ENCODE measurements around the gene STS. TPM values are rescaled to one million over a fixed set of nuclear protein-coding genes. Genes with fewer than 3 reads are reported as not detected.
"Not testable (repeated sequence)": the region's sequence is repeated elsewhere in the genome, so short reads cannot be mapped to it uniquely, and the experiment has no call there.

Gene STS
- total RNA-seq, 1 experiment from 2014 or later: 5.0 TPM

DNA sequence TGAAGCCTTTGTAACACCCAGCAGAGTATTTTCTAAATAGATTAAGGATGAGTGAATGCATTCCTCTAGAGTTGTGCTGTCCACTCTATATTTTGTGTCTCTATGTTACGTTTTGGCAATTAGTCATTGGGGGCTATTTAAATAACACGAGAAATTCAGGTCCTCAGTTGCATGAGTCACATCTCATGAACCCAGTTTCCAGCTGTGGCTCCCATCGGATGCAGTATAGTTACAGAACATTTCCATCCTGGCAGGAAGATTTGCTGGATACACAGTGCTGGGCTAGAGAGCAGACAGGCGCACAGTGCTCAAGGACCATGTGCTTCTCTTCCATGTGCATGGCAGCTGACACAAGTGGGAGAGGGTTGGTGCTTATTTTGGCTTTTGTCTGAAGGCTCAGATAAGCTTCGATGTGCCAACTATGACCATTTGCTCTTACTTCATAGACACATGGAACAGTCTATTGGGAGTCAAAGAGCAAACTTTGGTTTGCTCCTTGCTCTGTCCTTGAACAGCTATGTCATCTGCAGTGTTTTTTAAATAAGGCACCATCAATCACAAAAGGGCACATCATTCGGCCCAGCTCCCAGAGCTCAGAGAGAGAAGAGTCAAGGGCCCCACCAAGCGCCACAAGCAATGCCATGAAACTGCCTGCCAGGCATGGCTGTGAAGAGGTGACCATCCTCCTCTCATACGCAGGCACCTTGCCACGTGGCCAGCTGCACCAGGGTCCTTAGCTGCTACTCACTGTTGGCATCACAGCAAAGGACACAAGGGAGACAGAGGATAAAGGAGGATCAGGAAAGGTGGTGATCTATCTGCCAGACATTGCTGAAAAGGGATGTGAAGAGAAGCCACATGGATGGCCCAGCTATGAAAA is 8.1 kb upstream of the STS start:
- peak; percentile 61 for DNase-seq (ENCODE audit: low read depth)

DNA sequence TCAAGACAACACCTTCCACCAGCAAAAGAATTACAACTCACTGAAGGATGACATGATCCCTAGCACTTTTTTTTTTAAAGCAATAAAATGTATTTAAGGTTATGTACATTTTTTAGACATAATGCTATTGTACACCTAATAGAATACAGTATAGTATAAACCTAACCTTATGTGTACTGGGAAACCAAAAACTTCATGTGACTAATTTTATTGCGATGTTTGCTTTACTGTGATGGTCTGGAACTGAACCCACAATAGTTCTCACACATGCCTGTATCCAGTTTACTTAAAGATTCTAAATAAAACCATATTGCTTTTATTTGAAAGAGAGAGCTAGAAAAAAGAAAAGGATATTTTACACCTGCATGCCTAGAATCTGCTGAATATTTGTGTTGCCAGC is 4.4 kb upstream of the STS start:
- no peak for DNase-seq (ENCODE audit: low read depth)

DNA sequence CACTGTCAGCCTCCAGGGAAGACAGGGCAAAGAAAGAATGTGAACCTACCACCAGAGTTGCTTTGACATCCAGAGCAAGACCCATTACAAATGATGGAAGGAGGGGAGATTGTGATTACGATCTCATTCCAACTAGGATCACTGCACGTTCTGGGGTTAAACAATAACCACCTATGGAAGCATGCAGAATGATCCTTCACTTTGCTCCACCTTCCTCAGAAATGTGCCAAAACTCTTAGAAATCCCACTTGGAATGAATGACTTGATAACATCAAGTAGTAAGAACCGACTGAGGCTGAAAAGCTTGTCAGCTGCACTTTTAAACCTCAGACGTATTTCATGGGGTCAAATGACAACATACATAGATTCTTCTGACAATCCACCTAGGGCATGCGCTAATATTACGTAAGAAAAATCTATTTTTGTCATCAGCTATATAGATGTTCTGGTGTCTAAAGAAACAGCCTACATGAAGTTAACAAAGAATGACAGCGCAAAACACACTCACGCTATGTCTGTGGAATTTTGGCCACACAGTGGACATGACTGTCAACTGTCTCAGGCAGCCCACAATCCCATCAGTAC is 3.5 kb upstream of the STS start:
- no peak for DNase-seq (ENCODE audit: low read depth)

DNA sequence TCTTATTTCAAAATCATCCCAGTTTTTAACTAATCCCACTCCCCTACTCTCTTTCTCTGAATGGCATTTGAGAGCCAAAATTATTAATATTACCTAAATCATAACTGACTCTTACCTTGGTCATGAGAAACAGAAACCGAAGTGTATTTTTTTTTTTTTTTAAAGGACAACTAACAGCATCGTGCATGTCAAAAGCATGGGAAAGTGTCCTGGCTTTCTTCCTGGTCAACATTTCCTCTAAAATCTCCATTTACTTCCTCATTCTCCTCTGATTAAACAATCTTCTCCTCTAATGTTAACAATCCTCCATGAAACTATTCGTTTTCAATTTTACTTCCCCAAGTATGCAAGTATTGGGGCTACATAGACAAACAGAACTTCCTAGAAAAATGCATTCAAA is 2.1 kb upstream of the STS start:
- DNase-seq (ENCODE audit: low read depth): no peak

DNA sequence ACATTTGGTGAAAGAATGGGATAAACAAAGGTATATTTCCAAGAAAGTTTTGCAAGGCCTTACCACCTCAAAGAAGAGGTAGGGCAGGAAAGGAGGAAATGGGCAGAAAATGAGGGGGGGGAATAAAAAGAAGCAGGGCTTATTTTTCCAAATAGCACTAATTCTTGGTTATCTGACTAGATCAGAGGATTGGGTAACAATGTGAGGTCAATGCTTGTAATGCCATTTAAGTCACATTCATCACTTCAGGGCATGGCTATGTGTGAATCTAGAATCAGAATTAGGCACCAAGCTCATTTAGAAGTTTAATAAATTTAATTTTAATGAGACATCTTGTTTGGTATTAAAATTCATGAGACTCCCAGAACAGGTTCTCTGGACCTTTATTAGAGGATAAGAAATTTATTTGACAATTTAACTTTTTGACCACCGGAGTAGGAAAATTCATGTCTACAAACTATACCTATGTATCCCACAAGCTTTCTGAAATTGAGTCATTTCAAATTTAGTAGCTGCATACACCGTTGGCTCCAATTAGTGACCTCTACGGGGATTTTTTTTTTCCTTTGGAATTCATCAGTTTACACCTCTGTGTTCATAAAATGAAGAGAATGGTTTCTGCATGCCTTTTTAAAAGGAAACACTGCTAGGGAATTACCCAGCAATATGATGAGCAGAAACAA is 1.4 kb upstream of the STS start:
- DNase-seq (ENCODE audit: low read depth): no peak

DNA sequence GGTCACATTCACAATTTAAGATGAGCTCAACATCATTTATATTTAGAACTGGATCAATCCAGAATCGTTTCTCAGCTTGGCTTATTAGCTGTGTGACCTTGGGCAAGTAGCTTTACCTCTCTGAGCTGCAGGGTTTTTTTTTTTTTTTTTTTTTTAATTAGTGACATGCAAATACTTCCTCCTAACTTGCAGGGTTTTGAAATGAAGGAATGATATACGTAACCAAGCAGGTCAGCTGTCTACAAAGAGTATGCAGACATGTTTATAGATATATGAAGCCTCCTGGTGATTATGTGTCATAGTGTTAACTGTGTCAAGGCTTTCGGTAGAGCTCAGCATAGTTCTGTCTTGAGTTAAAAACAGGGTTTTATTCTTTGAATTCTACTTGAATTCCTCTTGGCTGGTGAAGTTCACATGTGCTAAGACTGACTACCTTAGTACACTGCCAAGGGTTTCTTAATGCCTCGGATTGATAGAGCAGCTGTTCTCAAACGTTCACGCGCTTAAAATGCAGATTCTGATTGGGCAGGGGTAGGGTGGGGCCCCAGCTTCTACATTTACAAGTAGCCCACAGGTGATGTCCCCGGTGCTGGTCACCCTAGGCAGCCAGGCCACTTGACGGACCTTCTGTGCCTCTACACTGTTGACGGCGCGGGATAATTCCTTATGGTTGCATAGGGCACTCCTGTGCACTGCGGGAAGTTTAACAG is 654 bp upstream of the STS start:
- DNase-seq (ENCODE audit: low read depth): no peak

DNA sequence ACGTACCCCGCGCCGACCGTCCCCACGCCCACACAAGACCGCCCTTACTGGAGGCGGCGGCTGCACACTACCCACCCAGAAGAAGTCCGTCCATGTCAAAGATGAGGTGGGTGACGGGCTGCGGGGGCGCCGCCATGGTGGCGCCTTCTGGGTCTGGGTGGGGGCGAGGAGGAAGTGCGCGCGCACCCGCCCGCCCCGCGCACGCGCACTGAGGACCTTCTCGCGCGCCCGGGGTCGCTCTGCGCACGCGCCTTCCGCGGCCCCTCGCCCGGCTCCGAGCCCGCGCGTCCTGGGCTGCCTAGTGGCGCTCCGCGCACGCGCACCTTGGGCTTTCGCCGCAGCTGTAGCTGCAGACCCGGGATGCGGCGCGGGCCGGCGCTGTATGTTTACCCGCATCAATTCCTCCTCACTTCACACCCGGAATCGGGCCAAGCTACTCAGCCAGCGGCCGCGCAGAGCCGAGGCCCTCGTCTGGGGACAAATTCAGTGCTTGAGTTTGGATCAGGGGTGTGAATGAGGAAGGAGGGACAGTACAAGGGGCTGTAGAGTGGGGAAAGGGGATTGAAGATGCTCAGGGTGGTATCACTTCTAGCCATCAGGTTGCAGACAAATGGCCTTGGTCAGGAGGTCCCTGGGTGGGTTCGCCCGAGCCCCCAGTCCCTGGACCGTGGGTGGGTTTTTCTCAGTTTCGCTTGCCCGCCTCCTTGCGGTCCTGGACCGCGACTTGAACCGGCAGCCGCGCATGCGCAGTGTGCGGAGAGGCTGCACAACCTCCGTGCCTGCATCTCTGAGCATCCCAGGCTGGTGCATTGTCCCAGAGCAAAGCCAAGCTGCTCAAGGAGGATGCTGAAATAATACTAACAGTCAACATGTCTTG is 704 bp downstream of the STS start, which contains the start of gene PUDP:
TSS of gene PUDP (minus strand) at position 176 of the 877 bp plus-strand sequence. CDS start at position 136, 40 bp downstream.
- DNase-seq (ENCODE audit: low read depth): peak; percentile 79

DNA sequence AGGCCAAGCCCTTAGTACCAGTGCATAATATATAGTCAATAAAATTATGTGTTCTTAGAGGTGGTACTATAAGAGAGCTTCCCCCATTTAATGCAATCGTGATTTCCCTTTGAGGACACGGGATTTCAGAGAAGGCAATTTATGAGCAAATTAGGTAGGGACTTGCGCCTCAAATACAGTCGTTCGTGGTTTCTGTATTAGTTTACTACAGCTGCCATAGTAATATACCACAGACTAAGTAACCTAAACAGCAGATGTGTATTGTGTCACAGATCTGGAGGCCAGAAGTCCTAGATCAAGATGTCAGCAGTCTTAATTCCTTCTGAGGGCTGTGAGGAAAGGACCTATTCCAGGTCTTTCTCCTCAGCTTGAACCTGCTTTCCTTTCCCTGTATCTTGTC is 1.9 kb downstream of the STS start:
- no peak for DNase-seq (ENCODE audit: low read depth)

DNA sequence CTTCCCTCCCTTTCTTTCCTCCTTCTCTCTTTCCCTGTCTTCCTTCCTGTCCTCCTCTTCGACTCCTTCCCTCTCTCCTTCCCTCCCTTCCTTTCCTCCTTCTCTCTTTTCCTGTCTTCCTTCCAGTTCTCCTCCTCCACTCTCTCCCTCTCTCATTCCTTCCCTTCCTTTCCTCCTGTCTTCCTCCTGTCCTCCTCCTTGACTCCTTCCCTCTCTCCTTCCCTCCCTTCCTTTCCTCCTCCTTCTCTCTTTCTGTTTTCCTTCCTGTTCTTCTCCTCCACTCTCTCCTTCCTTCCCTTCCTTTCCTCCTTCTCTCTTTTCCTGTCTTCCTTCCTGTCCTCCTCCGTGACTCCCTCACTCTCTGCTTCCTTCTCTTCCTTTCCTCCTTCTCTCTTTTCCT is 5.7 kb downstream of the STS start:
- DNase-seq (ENCODE audit: low read depth): no peak

DNA sequence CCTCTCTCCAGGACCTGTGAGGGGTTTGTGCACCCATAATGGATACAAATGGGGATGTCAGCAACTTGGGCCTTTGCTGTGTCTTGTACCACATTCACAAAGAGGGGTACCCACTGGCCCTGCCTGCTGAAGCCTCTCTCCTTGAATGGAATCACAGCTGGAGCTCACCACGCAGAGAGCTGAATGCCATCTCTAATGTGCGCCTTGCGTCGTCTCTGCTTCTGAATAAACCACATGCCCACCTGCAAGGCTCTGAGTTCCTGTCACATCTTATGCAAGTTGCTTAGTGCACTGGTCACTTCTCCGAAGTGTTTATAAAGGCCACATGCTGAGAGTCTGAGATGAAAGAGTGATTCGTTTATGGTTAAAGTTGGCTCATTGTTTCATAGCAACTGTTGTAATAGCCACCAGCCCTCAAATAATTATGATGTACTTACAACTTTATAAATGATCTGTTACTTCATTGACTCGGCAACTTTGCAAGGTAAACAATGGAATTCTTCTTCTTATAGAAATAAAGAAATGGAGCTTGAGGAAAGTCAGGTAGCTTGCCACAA is 6.6 kb downstream of the STS start:
- DNase-seq (ENCODE audit: low read depth): no peak

DNA sequence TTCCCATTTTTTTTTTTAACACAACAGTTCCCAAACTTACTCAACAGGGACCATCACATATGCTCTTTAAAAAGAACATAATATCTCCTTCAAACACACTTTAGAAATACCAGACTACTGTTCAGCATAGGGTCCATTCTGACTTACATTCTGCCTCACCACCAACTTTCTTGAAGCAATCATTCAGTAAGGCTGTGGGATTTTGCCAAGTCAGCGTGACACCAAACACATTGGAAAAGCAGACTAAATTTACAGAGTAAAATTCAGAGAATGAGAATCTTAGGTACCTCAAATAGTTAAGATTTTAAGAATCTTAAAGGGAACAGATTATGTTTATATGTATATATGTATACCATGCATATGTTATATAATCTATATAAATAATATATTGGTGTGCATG is 7.7 kb downstream of the STS start:
- DNase-seq (ENCODE audit: low read depth): no peak

DNA sequence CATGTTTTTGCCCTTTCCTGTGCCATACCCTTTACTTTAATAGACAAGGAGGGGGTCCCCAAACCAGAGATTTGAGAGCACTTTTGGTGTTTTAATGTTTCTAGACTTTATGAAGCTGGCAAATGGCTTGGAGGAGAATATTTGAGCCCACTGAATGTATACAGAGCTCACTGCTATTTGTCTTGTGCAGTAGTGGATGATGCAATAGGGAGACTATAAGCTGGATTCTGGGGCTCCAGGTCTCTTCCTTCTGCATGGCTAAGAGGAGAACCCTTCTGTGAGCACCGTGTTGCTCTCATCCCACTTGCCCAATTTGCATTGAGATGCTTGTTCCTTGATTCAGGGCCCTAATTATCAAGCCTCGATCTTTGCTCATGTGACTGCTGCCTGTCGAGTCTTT is 9.4 kb downstream of the STS start:
- no peak for DNase-seq (ENCODE audit: low read depth)

DNA sequence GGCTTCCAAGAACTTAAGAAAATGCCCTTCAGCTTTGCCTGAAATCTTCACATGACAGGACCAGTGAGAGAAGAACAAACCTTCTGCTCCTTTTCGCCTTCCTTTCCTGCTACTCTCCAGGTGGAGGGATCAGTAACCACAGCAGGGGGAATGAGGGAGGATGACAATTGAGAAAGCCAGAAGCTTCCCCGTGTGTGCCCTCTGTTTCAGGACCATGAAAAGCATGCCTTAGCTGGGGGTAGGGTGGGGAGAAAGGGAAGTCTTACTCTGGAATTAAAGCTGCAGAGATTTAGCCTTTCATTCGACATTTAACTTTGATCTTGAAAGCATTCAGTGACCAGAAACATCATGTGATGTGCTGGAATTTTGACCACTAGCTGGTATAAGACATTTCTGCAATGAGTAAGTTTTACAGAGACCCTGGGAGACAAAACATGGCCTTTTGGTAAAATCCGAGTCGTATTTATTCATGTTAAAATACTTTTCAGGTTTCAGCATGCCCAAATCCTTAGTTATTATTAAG is 11.0 kb downstream of the STS start:
- DNase-seq (ENCODE audit: low read depth): peak; percentile 9

DNA sequence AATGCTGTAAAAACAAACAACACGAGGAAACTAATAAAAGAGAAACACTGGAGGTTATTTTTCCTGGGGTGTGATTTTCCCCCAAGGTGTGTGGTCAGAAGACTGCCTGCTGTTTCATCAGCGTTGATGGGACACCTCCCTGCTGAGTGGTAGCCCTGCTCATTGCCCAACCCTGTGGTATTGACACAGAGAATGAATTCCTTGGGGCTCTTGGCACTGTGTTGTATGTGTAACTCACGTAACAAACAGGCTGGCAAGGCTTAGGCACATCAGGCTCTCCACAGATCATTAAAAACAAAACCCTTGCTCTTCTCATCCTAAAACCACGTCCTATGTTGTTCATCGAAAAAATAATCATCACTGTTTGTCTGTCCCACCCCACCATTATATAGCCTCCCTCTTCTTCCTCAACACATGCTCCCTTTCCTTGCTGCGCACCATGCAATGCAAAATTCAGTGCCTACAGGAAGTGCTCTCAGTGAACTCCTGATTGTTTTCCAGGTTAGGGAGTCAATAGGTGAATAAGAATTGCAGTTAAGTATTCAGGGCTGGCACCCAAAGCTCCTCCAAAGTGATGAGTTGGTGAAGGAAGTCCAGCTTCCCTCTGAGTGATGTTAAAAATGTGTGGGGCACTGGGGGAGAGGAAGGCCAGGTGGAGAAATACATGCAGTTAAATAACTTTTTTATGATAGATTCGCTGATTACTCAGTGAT is 11.8 kb downstream of the STS start:
- DNase-seq (ENCODE audit: low read depth): peak; percentile 39

DNA sequence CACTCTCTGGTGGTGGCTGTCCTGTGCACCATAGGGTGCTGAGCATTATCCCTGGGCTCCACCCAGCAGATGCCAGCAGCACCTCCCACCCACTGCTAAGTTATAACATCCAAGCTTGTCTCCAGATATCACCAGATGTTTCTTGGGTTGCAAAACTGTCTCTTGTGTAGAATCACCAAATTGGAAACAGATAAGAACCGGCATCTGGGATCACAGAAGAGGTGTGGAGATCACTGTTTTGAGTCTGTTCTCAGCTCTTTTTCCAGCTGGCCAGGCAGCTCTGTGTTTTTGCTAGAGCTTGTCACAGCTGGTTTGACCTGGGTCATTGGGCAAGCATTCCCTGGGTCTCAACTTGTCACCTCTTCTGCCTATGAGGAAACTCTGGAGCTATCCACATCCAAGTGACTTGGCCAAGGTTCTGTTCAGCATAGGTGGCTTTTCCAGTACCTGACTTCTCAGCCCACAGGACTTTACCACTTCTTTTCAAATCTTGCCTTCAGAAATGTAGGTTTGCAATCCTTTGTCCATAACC is 15.7 kb downstream of the STS start:
- DNase-seq (ENCODE audit: low read depth): no peak

DNA sequence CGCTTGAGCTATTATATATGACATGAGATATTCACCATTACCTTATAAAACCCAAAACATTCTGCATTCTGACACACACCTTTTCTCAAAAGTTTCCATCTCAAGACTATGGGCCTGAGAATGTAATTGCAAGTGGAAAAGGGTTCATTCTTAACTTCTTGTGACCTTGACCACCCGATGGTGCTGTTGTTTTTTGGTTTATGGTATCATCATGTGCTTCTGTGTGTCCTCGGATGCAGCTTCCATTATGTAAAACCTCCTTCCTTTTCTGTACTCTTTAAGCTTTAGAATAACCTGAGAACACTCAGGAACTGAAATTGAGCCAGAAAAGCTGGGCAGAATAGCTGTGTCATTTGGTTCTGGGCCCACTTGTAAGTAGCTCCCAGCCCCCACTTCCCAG is 16.7 kb downstream of the STS start:
- DNase-seq (ENCODE audit: low read depth): no peak

DNA sequence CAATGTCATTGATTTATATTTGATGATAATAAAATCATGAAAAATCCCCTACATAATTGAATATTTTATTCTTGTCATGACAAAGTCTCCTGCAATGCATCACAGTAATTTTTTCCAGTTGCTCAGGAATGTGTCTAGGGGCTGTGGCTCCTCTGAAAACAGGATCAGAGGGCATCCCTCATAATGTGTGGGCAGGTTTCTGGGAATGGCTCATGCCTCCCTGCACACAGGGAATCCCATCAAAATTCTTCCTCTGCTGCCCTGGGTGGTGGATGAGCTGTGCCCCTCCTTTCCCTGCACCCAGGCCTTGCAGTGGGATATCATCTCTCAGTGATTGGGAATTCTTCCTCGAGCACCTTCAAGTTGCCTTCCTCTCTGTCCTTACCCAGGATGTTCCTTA is 20.9 kb downstream of the STS start:
- no peak for DNase-seq (ENCODE audit: low read depth)

DNA sequence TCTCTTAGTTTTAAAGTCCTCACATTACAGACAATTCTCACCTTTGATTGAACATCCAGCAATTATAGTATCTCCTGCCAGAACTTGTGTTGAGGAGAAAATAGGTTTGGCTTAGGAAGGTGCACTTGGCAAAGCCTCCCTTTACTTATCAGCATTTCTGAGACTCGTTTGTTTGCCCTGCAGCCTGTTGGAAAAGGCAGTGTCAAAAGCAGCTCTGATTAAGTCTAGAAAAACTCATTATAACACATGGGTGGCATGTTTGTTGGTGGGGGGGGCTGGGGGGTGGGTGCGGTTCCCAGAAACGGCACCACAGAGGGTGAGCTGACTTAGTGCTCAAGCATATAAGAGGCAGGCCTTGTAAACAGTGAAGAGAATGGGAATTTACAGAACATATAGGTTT is 22.1 kb downstream of the STS start:
- DNase-seq (ENCODE audit: low read depth): no peak

DNA sequence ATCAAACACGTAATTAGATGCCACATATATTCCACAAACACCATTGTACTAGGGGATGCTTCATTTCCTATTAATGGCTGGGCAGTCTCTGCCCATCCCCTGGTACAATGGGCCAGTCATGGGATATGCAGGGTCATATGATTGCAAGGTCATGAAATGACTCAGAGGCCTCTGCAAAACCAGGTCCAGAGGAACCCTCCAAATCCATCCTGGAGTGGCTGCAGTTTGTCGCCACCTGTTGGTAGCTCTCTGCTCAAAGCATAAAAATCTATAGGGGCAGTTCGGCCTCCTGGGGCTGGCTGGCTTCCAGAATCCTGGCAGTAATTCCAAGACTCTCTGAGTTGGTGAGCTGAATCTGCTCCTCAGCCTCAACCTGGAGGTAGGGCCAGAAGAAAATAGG is 23.4 kb downstream of the STS start:
- DNase-seq (ENCODE audit: low read depth): peak; percentile 7

DNA sequence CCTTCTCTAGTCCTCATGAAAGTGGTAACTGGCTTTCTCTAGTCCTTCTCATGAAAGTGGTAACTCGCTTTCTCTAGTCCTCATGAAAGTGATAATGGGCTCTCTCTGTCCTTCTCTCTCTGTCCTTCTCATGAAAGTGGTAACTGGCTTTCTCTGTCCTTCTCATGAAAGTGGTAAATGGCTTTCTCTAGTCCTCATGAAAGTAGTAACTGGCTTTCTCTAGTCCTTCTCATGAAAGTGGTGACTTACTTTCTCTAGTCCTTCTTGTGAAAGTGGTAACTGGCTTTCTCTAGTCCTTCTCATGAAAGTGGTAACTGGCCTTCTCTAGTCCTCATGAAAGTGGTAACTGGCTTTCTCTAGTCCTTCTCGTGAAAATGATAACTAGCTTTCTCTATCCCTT is 31.3 kb downstream of the STS start:
- DNase-seq (ENCODE audit: low read depth): not testable (repeated sequence)

Data from M059J (cell line).